T-helper 1 cell (primary cell): ENCODE results near the gene RBM25.
"Not testable (repeated sequence)": the region's sequence is repeated elsewhere in the genome, so short reads cannot be mapped to it uniquely, and the experiment has no call there.

ENCODE experiments used
- DNase-seq, 5 donors: peaks; one replicate each; pipeline ENCODE4 v3.0.0-alpha.2; 2012 to 2020
- total RNA-seq, 4 donors: gene quantifications; one replicate each; lab custom pipeline; 2026; lab: John Stamatoyannopoulos, UW

RBM25 gene
- total RNA-seq: 315 to 357 (median 338) reads per million in 4 donors

- DNase-seq: peak; percentile 83 to 98 (median 90)
Observed at GRCh38 chr14:73058224-73058921, at the start of gene RBM25. Gene RBM25, plus strand, starts transcription at chr14:73058534. Its CDS starts 13,108 bp downstream, at chr14:73071642.

- DNase-seq: not testable (repeated sequence)
Observed at GRCh38 chr14:73011189-73011588, 47.1 kb upstream of the RBM25 start.

GRCh38 chr14:73014105-73014504 lies 44.2 kb upstream of the RBM25 start:
- peak in 1 of 5 donors; percentile 77 for DNase-seq

- DNase-seq: not testable (repeated sequence)
Observed at GRCh38 chr14:73015552-73015951, 42.8 kb upstream of the RBM25 start.

- not testable (repeated sequence) for DNase-seq
Observed at GRCh38 chr14:73016011-73016410, 42.3 kb upstream of the RBM25 start.

GRCh38 chr14:73022051-73022450 lies 36.3 kb upstream of the RBM25 start:
- no peak for DNase-seq

- DNase-seq: no peak
Observed at GRCh38 chr14:73025544-73025943, 32.8 kb upstream of the RBM25 start.

- peak in 1 of 5 donors; percentile 11 for DNase-seq
Observed at GRCh38 chr14:73026243-73026844, 32.0 kb upstream of the RBM25 start.

- peak; percentile 78 to 96 (median 85) for DNase-seq
Observed at GRCh38 chr14:73026845-73027542, 31.3 kb upstream of the RBM25 start, which contains the start of gene ZFYVE1. Gene ZFYVE1, minus strand, starts transcription at chr14:73027106. Its CDS starts 2,598 bp downstream, at chr14:73024508.

GRCh38 chr14:73027546-73027945 lies 30.8 kb upstream of the RBM25 start:
- no peak for DNase-seq

GRCh38 chr14:73027984-73028383 lies 30.4 kb upstream of the RBM25 start:
- DNase-seq: no peak

- not testable (repeated sequence) for DNase-seq
Observed at GRCh38 chr14:73036706-73037450, 21.5 kb upstream of the RBM25 start.

GRCh38 chr14:73047808-73048207 lies 10.5 kb upstream of the RBM25 start:
- DNase-seq: no peak

GRCh38 chr14:73049428-73049827 lies 8.9 kb upstream of the RBM25 start:
- no peak for DNase-seq

- no peak for DNase-seq
Observed at GRCh38 chr14:73055251-73055650, 3.1 kb upstream of the RBM25 start.

GRCh38 chr14:73057944-73058223 lies 450 bp upstream of the RBM25 start:
- DNase-seq: no peak

GRCh38 chr14:73058922-73059673 lies 764 bp downstream of the RBM25 start:
- DNase-seq: peak in 1 of 5 donors; percentile 2

- DNase-seq: no peak
Observed at GRCh38 chr14:73069585-73069984, 11.3 kb downstream of the RBM25 start.

GRCh38 chr14:73091044-73091443 lies 32.7 kb downstream of the RBM25 start:
- no peak for DNase-seq

- DNase-seq: no peak
Observed at GRCh38 chr14:73097421-73097820, 39.1 kb downstream of the RBM25 start.

GRCh38 chr14:73100334-73100733 lies 42.0 kb downstream of the RBM25 start:
- DNase-seq: no peak

GRCh38 chr14:73102806-73103497 lies 44.6 kb downstream of the RBM25 start:
- no peak for DNase-seq
